Neuron (in vitro differentiated cells): ENCODE measurements around the gene XPR1.
A peak's percentile ranks its signal among the peaks of the same experiment; 100 is the strongest.

Experiments used
- H2AFZ ChIP-seq: one replicate; pipeline ENCODE4 v1.6.1; 2013; ENCODE audit warnings: low read depth, mild to moderate bottlenecking, inconsistent platforms, low read length, moderate library complexity
- H3K27me3 ChIP-seq: one replicate; pipeline ENCODE4 v1.6.1; 2013; ENCODE audit warnings: low read length; ENCODE audit not compliant: insufficient read depth
- H3K36me3 ChIP-seq: one replicate; pipeline ENCODE4 v1.6.1; 2013; ENCODE audit warnings: low read length; ENCODE audit not compliant: insufficient read depth
- H3K4me1 ChIP-seq: one replicate; pipeline ENCODE4 v1.6.1; 2013; ENCODE audit warnings: low read length; ENCODE audit not compliant: insufficient read depth
- H3K4me3 ChIP-seq: 2 replicates; pipeline ENCODE4 v1.5.1; 2013; ENCODE audit warnings: mild to moderate bottlenecking, low read length, moderate library complexity
- H3K9me3 ChIP-seq: one replicate; pipeline ENCODE4 v1.6.1; 2013; ENCODE audit warnings: low read length

The XPR1 gene

DNA sequence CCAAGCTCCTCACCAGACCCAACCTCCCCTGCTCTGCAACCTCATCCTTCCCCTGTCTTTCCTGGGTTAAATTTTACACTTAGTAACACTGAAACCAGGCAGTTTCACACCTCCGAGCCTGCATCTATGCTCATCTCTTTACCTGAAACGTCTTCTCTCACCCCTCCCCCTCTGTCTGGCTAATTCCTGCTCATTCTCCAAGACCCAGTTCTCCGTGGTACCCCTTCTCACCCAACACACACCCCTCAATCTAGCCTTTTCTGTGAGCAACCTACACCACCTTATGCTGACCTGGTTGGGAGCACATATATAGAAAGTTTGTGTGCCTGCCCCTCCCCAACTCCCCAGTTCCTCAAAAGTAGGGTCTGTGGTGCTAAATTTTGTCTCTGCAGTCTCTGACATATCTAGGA lies 277.2 kb downstream of the XPR1 start:
- Histone ChIP-seq H3K4me1 (peaks cover 2% of the 10 kb centered on the region), H3K9me3 (peaks cover 2% of the 10 kb centered on the region), H3K27me3 (peaks cover 15% of the 10 kb centered on the region), H3K36me3 (no peaks in the 10 kb centered on the region), H2AFZ (no peak overlapping the region), H3K4me3 (no peak overlapping the region)

DNA sequence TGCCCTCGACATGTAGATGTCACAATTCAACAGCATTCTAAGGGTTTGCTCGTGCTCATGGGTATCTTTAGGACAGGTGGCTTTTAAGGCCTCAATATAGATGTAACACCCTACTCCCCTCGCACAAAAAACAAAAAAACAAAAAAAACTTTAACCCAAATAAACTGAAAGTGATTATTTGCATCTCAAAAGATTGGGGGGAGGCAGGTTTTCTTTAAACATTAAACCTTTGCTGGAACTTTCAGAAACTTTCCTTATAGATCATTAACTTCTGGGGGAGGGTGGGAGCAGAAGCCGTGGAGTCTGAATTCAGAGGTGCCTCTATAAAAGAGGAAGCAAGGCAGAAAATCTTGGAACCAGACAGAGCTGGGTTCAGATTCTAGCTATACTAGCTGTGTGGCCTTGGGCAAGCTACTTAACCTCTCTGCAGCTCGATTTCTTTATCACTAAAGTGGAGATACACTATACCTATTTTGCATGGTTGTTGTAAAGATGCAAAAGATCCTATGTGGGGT lies 277.7 kb downstream of the XPR1 start:
- Histone ChIP-seq H3K27me3 (peaks cover 17% of the 10 kb centered on the region), H3K4me1 (peaks cover 2% of the 10 kb centered on the region), H3K36me3 (no peaks in the 10 kb centered on the region), H3K4me3 (no peak overlapping the region), H3K9me3 (peaks cover 2% of the 10 kb centered on the region), H2AFZ (no peak overlapping the region)

DNA sequence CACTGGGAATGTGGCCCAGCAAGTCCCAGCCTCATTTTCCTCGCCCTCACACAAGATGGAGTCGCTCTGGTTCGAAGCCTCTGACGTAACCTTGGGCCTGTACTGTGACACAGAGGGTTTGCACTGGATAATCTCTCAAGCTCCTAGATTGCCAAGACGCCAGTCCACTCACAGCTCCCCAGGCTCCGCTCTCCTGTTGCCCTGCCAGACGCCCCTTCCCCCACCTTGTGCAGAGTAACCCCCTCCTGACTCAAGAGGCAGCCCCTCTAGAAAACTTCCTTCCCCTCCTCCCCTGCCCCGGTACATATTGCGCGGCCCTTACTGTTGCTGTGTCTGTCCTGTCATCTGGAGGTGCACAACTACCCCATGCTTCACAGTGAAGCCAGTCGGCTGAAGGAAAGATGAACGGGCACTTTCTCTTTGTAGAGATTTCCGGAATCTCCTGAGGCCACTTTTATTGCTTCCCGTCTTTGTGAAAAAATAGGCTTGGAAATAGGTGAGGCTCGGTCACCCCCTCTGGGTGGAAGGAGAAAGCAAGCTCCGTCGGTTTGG lies 279.9 kb downstream of the XPR1 start:
- peaks cover 17% of the 10 kb centered on the region for H3K27me3 ChIP-seq
- peak overlapping the region; percentile 26 for H3K4me3 ChIP-seq
- H2AFZ ChIP-seq: no peak overlapping the region
- H3K36me3 ChIP-seq: no peaks in the 10 kb centered on the region
- peaks cover under 1% of the 10 kb centered on the region for H3K4me1 ChIP-seq
- peaks cover 2% of the 10 kb centered on the region for H3K9me3 ChIP-seq

DNA sequence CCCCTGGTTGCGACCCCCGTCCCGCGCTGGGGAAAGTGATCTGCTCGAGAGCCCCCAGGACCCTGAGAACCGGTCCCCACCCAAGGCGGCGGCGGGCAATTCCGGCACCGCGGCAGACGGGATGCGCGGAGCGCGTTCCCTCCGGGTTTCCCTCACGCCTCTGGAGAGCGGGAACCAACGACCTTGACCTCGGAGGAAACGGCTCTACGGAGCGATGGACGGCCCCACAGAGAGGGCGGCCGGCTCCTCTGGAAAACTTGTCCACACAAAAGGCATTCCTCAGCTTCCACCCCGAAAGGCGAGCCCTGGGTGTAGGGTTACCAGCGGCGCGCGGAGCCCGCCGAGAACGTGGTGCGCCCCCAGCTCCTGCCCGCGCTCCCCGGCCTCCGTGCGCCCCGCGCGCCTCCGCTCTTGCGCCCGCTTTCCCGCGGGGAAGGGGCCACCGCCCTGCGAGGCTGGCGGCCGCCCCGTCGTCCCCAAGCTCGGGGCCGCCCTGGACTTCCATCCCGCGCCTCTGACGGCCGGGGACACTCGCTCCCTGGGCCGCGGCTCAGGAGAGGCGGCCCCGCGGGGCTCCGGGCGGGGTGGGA lies 280.5 kb downstream of the XPR1 start:
- H3K27me3 ChIP-seq: peaks cover 17% of the 10 kb centered on the region

DNA sequence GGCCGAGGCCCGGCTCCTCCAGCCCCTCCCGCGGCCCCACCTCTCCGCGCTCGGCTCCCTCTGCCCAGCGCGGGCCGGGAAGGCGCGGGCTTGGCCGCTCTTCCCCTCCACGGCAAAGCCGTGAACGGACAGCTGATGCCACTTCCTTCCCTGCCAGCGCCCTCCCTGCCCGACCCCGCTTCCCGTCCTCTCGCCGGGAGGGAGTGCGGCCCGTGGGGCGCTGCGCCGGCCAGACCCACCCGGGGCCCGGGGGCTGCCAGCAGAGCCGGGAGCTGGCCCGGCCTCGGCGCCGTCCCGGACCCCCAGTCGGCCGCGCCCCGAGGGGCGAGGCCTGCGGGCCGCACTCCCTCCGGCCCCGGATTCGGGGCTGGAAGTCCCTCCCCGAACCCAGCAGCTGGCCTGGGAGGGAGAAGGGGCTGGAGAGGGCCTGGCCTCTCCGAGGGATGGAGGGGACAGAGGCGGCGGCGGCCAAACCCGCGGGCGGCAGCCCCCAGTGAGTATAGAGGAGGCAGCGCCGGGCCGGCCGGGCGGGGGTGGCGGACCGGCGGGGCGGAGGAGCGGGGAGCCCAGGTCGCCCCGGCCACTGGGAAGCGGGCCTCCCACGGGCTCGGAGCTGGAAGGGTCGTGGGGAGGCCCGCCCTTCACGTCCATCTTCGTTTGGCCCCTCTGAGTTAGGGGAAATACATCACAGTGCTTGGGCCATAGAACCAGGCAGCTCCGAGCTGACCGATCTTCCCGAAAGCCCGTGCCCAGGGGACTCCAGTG lies 281.2 kb downstream of the XPR1 start, which contains the start of gene KIAA1614:
Gene KIAA1614 (plus strand): TSS at position 97 of the 765 bp plus-strand sequence. CDS start 347 bp downstream, at position 444.
- Histone ChIP-seq H3K4me1 (peaks cover 7% of the 10 kb centered on the region), H3K4me3 (peak within 1 kb of the TSS; percentile 26), H3K27me3 (peaks cover 17% of the 10 kb centered on the region), H3K9me3 (peaks cover 2% of the 10 kb centered on the region), H2AFZ (peak within 1 kb of the TSS; percentile 57), H3K36me3 (no peaks in the 10 kb centered on the region)

More for the DNA sequence above, 280.5 kb downstream of the XPR1 start:
- Histone ChIP-seq H2AFZ (peak overlapping the region; percentile 57), H3K36me3 (no peaks in the 10 kb centered on the region), H3K4me3 (peak overlapping the region; percentile 26), H3K9me3 (peaks cover 2% of the 10 kb centered on the region), H3K4me1 (peaks cover 6% of the 10 kb centered on the region)

- H3K4me1 ChIP-seq: peaks cover 7% of the 10 kb centered on the region
- H3K4me3 ChIP-seq: no peak overlapping the region
- peaks cover 17% of the 10 kb centered on the region for H3K27me3 ChIP-seq
- no peaks in the 10 kb centered on the region for H3K36me3 ChIP-seq
- H3K9me3 ChIP-seq: peaks cover 2% of the 10 kb centered on the region
- no peak overlapping the region for H2AFZ ChIP-seq
These were observed 283.7 kb downstream of the XPR1 start for GRCh38 chr1:180915426-180915965.

- H2AFZ ChIP-seq: no peak overlapping the region
- no peak overlapping the region for H3K4me3 ChIP-seq
- H3K4me1 ChIP-seq: peaks cover 7% of the 10 kb centered on the region
- H3K9me3 ChIP-seq: peaks cover 2% of the 10 kb centered on the region
- no peaks in the 10 kb centered on the region for H3K36me3 ChIP-seq
- peaks cover 17% of the 10 kb centered on the region for H3K27me3 ChIP-seq
These were observed 284.4 kb downstream of the XPR1 start for GRCh38 chr1:180916012-180916770.

DNA sequence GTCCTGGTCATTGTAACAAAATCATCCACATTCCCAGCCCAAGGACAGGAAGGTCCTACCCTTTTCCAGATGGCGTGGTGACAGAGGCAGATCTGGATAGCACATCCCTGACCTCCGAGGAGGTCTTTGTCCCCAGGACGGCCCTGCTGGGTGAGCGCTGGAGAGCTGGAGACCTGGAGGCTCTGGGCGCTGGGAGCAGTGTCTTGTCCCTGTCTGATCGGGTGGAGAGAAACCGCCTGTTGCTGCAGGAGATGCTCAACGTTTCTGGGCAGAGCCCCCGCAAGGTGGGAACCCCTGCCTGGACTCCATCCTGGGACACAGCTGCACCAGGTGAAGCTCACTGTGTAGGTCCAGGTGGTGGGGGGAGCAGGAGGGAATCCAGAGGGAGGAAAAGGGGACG lies 284.9 kb downstream of the XPR1 start:
- H3K36me3 ChIP-seq: no peaks in the 10 kb centered on the region
- peaks cover 2% of the 10 kb centered on the region for H3K9me3 ChIP-seq
- H3K27me3 ChIP-seq: peaks cover 12% of the 10 kb centered on the region
- H2AFZ ChIP-seq: no peak overlapping the region
- peaks cover 7% of the 10 kb centered on the region for H3K4me1 ChIP-seq
- no peak overlapping the region for H3K4me3 ChIP-seq

DNA sequence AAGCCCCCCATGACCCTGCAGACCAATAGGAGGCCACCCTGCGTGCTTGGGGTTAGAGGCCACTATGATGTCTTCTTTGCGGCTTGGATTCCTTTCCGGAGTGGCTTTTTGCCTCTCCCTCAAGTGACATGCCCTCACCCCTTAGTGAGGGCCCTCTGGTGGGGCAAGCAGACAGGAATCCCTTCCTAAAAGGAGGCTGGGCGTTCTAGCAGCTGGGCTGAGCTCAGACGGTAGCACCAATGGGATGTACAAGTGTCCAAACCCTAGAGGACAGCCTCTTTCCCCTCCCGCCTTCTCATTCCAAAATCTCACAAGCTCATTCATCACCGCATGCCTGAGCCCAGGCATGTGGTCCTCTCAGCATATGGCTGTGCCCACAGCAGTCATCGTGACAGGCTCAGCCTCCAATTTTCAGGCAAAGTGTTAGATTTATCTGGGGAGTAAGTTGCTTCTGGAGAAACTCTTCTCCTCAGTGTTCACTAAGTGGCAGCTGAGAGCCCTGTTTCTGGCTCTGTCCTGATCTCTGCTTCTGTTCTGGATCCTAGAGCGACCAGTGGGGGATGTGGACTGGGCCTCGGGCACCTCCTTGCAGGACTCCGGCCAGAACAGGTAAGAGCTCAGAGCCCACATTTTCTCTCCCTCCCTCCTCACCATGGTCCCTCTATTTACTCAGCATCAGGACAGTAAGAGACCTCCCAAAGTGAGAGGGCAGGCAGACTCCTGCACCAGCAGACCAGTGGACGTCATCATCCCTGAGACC lies 285.7 kb downstream of the XPR1 start:
- peaks cover 12% of the 10 kb centered on the region for H3K4me1 ChIP-seq
- H3K9me3 ChIP-seq: no peaks in the 10 kb centered on the region

DNA sequence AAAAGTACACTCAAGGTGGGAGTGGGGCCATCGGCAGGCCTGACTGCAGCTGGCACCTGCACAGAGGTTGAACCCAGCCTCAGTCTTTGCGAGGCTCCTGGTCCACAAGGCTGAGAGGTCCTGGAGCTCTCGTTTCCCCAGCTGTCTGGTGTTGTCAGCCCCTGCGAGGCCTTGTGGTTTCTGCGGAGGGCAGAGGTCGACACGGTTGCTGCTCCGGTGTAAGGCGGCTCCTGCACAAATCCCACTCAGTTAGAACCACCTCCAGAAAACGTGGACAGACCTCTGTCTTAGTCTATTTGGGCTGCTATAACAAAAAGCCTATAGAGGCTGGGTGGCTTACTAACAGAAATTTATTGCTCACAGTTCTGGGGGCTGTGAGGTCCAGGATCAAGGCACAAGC lies 286.7 kb downstream of the XPR1 start:
- H3K36me3 ChIP-seq: no peaks in the 10 kb centered on the region
- peaks cover 22% of the 10 kb centered on the region for H3K4me1 ChIP-seq
- H2AFZ ChIP-seq: no peak overlapping the region
- H3K27me3 ChIP-seq: peaks cover 5% of the 10 kb centered on the region
- no peaks in the 10 kb centered on the region for H3K9me3 ChIP-seq
- H3K4me3 ChIP-seq: no peak overlapping the region

More for the DNA sequence above, 285.7 kb downstream of the XPR1 start:
- H3K36me3 ChIP-seq: no peaks in the 10 kb centered on the region
- peaks cover 5% of the 10 kb centered on the region for H3K27me3 ChIP-seq
- H2AFZ ChIP-seq: no peak overlapping the region
- H3K4me3 ChIP-seq: no peak overlapping the region

DNA sequence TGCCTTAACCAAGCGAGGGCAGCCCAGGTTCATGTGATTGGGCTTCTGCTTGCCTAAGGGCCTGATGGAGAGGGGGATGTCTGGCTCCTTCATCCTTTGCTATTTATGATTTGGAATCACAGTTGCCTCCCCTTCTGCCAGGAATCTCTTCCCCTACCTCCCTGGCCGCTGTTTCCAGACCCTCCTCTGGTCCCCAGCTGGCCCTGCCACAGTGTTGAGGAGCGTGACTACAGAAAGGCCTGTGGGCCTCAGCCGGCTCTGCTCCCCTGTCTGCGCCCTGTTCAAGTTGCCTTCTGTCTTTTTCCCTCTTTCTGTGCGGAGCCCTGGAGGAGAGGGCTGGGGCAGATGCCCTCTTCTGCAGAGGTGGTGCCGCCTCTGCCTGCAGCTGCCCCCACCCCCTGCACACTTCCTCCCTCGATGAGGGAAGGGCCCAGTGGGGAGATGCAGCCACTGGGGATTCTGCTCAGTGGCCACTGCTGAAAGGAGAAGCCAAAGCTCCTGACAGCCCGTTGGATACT lies 287.4 kb downstream of the XPR1 start:
- H3K4me3 ChIP-seq: no peak overlapping the region
- no peaks in the 10 kb centered on the region for H3K9me3 ChIP-seq
- no peak overlapping the region for H2AFZ ChIP-seq
- H3K4me1 ChIP-seq: peaks cover 25% of the 10 kb centered on the region
- no peaks in the 10 kb centered on the region for H3K36me3 ChIP-seq
- H3K27me3 ChIP-seq: no peaks in the 10 kb centered on the region

DNA sequence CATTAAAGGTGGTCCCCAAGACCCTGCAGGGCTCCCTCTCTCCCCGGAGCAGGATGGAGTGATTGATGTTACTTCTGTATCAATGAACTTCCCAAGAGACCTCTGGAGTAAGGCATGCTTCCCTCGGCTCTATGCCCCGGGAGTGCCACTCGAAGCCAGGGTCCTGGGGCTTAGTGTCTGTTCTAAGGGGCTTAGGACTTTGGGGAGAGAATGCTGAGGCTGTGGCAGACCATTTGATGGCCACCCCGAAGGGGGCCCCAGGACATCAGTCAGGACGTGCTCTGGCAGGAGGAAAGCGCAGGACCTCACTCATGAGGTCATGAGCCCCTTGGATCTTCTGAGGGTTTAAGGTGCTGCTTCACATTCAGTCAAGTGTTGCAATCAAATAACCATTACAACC lies 288.4 kb downstream of the XPR1 start:
- Histone ChIP-seq H3K9me3 (no peaks in the 10 kb centered on the region), H3K4me3 (no peak overlapping the region), H3K27me3 (no peaks in the 10 kb centered on the region), H2AFZ (no peak overlapping the region), H3K36me3 (no peaks in the 10 kb centered on the region), H3K4me1 (peaks cover 28% of the 10 kb centered on the region)
